ENCODE measurements around the gene ATP6V1F.
"Not testable (repeated sequence)": the region's sequence is repeated elsewhere in the genome, so short reads cannot be mapped to it uniquely, and the experiment has no call there.

ATP6V1F gene

DNA sequence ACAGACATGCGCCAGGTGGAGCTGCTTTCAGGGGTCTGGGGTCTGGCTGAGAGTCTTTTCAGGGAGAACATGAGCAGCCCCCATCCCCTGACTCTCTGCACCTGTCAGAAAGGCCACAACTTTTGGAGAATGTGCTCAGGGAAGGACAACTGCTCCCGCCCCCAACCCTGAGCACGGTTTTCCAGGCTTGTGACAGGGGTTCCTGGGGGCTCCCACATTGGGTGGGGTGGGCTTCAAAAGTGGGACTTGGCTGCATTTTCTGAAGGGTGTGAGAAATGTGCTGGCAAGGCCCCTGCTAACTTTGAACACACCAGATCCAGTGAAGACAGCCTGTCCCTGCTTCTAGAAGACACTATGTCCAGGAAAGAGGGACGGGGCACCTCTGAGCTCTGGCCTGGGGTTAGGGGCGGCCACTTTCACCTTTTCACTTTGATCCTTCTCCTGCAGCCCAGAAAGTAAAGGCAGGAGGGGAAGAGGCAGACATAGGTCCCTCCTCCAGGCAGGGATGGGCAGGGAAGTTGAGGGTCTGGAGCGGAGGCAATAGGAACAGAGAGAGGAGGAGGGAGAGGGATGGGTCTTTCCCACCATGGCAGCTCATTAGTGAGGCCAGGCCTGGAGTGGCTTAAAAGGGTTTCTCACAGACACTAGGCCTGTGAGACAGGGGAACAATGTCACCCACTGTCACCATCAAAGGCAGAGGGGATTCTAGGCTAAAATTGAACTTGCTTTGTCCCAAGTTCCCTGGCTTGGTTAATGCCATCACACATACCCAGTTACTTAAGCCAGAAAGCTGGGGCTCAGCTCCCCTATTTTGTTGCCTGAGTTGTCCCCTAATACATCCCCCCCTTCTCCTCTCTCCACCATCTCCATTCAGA, 46.3 kb downstream of the ATP6V1F start:
- Histone ChIP-seq H3K27ac (ENCODE audit: low read depth, low read length, severe bottlenecking) (no peak overlapping the region), H3K4me3 (ENCODE audit: extremely low read depth, insufficient read depth, low read length, poor library complexity, severe bottlenecking) (peak overlapping the region; percentile 56), H3K9me3 (ENCODE audit: control insufficient read depth, low read length) (no peaks in the 10 kb centered on the region), H3K36me3 (ENCODE audit: control insufficient read depth, insufficient read depth, low read length) (peaks cover 26% of the 10 kb centered on the region), H3K4me1 (ENCODE audit: control insufficient read depth, insufficient read depth, low read length, poor library complexity, severe bottlenecking) (peaks cover 23% of the 10 kb centered on the region)
- 50 to 76% methylated on average over 1 to 5 of the region's 6 CpGs for WGBS, 2 experiments (ENCODE audit: insufficient coverage in 2 of 2)

DNA sequence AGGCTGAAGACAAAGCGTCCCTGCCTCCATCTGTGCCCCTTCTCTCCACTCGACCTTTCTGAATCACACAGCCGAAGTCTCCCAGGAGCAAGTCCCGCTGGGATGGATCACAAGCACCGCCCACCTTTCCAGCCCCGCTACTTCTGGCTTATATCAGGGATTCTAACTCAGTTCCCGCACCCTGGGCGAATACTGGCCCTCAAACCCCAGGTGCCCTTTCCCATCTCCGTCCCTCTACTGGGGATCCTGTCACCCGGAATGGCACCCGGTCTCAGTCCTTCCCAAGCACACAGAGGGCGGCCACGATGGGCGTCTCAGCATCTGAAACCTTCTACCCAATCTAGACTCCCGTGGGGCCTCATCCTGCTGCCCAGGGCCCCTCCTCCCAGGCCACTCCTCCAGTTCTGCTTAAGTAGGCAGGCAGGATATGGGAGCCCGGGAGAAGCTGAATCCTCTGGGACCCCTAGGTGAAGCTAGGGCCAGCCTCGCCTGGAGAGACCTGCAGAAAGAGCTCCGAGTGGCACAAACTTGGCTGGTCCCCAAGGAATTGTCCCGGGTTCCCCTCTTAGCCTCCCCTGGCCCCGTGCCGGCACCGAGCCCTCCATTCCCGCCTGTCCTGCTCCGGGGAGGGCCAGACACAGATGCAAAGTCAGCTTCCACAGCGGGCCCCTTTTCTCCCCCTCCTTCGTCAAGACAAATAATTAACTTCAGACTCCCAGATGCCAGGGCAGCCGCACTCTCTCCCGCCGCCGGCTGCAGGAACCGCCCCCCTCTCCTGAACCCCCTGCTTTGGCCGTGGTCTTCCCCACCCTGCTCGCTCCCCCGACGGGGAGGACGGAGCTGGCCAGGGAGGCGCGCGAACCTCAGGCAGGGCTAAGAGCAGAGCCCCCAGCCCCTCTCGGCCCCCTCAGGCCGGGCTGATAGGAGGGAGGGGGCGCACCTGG, 47.2 kb downstream of the ATP6V1F start:
- Histone ChIP-seq H3K9me3 (ENCODE audit: control insufficient read depth, low read length) (no peaks in the 10 kb centered on the region), H3K4me1 (ENCODE audit: control insufficient read depth, insufficient read depth, low read length, poor library complexity, severe bottlenecking) (peaks cover 23% of the 10 kb centered on the region), H3K27ac (ENCODE audit: low read depth, low read length, severe bottlenecking) (peak overlapping the region; percentile 85), H3K36me3 (ENCODE audit: control insufficient read depth, insufficient read depth, low read length) (peaks cover 24% of the 10 kb centered on the region), H3K4me3 (ENCODE audit: extremely low read depth, insufficient read depth, low read length, poor library complexity, severe bottlenecking) (peak overlapping the region; percentile 56)
- WGBS, 2 experiments (ENCODE audit: insufficient coverage in 2 of 2): 1 to 2% methylated on average over 21 to 33 of the region's 42 CpGs

DNA sequence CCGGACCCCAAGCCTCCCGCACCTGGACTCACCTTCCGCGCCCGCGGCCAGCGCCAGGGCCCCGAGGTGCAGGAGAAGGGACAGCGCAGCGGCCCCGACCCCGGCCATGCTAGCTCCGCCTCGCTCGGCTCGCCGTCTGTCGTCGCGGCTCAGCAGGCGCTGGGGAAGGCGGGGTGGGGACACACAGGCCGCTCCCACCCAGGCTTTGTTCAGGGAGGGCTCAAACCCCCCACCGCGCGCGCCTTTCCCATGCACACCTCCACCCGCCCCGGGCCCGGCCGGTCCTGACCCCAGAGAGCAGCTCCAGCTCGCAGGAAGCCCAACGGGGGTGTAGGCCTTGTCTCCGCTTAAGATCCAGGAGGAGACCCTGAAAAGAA, 47.9 kb downstream of the ATP6V1F start, which contains the start of gene KCP:
Gene KCP, minus strand, starts transcription at position 141 of the 377 bp plus-strand sequence. Its CDS starts 33 bp downstream, at position 108.
- Histone ChIP-seq H3K27ac (ENCODE audit: low read depth, low read length, severe bottlenecking) (peak within 1 kb of the TSS; percentile 85), H3K4me1 (ENCODE audit: control insufficient read depth, insufficient read depth, low read length, poor library complexity, severe bottlenecking) (peaks cover 23% of the 10 kb centered on the region), H3K9me3 (ENCODE audit: control insufficient read depth, low read length) (no peaks in the 10 kb centered on the region), H3K36me3 (ENCODE audit: control insufficient read depth, insufficient read depth, low read length) (peaks cover 22% of the 10 kb centered on the region), H3K4me3 (ENCODE audit: extremely low read depth, insufficient read depth, low read length, poor library complexity, severe bottlenecking) (peak within 1 kb of the TSS; percentile 56)
- WGBS, 2 experiments (ENCODE audit: insufficient coverage in 2 of 2): 6 to 8% methylated on average over 23 to 27 of the region's 34 CpGs

DNA sequence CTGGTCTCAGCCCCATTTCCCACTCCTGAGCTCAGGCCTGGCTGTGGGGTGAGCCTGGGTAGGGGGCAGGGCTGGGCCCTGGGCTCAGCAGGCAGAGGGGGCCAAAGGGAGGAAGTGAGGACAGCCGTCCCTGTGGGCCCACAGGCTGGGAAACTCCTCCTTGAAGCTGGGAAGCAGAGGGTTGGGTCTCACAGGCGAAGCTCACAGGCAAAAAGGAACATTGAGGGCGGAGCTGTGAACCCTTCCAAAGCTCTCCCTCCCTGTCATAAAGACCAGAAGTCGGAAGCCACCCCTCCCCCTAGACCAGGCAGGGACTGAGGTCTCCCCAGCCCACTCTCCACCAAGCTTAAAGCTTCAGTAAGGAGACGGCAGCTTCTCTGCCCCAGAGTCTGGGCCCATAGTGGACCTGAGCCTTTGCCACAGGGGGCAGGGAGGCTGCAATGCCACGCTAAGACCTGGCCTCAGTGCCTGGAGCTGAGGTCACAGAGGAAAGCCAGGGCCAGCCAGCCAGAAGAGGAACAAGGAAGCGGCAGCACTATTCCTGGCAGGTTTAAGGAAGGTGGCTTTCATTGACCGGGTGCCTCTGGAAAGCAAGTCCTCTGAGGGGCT, 48.9 kb downstream of the ATP6V1F start:
- Histone ChIP-seq H3K36me3 (ENCODE audit: control insufficient read depth, insufficient read depth, low read length) (peaks cover 16% of the 10 kb centered on the region), H3K4me1 (ENCODE audit: control insufficient read depth, insufficient read depth, low read length, poor library complexity, severe bottlenecking) (peaks cover 23% of the 10 kb centered on the region), H3K4me3 (ENCODE audit: extremely low read depth, insufficient read depth, low read length, poor library complexity, severe bottlenecking) (peak overlapping the region; percentile 16), H3K9me3 (ENCODE audit: control insufficient read depth, low read length) (no peaks in the 10 kb centered on the region), H3K27ac (ENCODE audit: low read depth, low read length, severe bottlenecking) (peak overlapping the region; percentile 85)
- 24 to 25% methylated on average over 6 to 7 of the region's 8 CpGs for whole genome bisulfite sequencing, 2 experiments (ENCODE audit: insufficient coverage in 2 of 2)

DNA sequence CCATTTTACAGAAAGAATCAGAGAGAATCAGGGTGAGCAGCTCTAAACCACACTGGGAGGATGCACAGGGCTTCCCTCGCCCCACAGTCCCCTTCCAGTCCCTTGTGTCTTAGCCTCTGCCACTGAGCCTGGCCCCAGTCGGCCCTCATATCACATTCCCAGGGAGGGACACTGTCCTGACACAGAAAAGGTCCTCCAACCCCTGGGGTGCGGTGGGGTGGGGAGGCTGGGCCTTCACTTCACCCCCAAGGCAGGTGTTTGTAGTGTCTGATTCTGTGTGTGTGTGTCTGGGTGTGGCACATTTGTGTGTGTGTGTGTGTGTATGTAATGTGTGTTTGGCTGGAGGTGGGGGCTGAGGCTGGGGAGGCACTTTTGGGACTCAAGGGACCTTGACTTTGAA, 49.6 kb downstream of the ATP6V1F start:
- Histone ChIP-seq H3K4me3 (ENCODE audit: extremely low read depth, insufficient read depth, low read length, poor library complexity, severe bottlenecking) (peak overlapping the region; percentile 16), H3K36me3 (ENCODE audit: control insufficient read depth, insufficient read depth, low read length) (peaks cover 8% of the 10 kb centered on the region)
- 85 to 100% methylated on average over 1 to 2 of the region's 3 CpGs for WGBS, 2 experiments (ENCODE audit: insufficient coverage in 2 of 2)

DNA sequence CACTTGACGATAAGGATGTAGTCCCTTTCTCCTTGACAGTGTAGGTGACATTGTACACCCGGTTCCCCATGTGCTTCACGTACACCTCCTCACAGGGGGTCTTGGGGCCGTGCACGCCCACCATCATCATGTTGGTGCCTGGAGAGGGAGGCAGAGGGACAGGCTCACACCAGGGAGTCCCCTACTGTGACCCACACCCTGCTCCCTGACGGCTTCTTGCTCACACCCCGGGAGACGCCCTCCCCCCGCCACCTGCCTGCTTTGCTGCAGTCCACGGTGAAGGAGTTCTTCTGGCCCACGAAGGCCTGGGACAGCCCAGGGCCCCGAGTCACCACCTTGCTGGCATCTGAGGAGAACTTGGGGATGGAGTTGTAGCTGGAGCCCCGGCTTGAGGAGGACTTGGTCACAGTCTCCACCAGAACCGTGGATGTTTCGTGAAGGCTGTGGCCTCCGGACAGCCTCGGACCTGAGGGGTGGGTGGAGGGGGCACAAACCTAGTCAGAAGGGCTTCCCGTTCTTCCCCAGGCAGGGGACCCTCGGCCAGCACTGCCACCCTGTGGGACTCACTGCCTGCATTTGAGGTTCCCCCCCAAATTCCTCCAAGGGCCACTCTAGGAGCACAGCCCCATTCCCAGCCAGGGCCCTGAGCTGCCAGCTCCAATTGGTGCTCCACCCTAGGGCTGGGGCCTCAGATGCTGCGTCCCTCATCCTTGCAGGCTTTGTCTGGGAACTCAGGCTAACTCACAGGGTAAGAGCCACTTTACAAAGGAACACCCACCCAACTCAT, 50.2 kb downstream of the ATP6V1F start:
- H3K9me3 ChIP-seq (ENCODE audit: control insufficient read depth, low read length); H3K36me3 ChIP-seq (ENCODE audit: control insufficient read depth, insufficient read depth, low read length); H3K4me3 ChIP-seq (ENCODE audit: extremely low read depth, insufficient read depth, low read length, poor library complexity, severe bottlenecking); H3K27ac ChIP-seq (ENCODE audit: low read depth, low read length, severe bottlenecking): not testable (repeated sequence)
- H3K4me1 ChIP-seq (ENCODE audit: control insufficient read depth, insufficient read depth, low read length, poor library complexity, severe bottlenecking): peaks cover 23% of the 10 kb centered on the region
- WGBS, 2 experiments (ENCODE audit: insufficient coverage in 2 of 2): 100% methylated on average over 3 of the region's 20 CpGs; no CpG with 5 or more reads in 1 of the 2 experiments

More for the DNA sequence above, 49.6 kb downstream of the ATP6V1F start:
- Histone ChIP-seq H3K27ac (ENCODE audit: low read depth, low read length, severe bottlenecking) (peak overlapping the region; percentile 85), H3K9me3 (ENCODE audit: control insufficient read depth, low read length) (no peaks in the 10 kb centered on the region), H3K4me1 (ENCODE audit: control insufficient read depth, insufficient read depth, low read length, poor library complexity, severe bottlenecking) (peaks cover 23% of the 10 kb centered on the region)

DNA sequence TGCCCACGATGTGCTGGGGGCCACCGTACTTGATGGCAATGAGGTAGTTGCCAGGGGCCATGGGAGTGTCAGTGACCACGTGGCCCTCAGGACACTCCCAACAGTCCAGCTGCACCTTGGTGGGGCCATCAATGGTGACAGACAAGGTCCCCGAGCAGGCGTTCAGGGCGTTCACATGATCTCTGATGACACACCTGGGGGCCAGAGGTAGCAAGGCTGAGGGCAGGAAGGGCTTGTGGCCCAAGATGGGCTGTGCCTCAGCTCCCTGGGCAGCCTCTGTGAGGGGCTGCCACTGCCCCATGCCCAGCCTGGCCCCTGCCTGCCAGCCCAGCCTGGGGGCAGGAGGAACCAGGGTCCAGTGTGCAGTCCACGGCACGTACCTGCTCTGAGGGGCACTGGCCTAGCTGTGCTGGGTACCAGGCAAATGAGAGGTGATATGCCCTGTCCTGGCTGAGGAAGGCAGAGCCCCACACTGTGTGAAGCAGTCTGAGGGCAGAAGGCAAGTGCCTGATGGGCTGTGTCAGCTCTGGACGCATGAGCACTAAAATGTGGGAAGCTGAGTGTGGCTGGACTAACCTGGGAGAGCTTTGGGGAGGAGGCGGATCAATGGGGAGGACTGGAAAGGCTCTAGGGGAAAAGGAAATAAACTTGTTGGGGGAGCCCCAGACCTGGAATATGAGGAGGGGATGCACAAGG, 51.4 kb downstream of the ATP6V1F start:
- Histone ChIP-seq H3K4me3 (ENCODE audit: extremely low read depth, insufficient read depth, low read length, poor library complexity, severe bottlenecking) (no peak overlapping the region), H3K4me1 (ENCODE audit: control insufficient read depth, insufficient read depth, low read length, poor library complexity, severe bottlenecking) (peaks cover 18% of the 10 kb centered on the region), H3K36me3 (ENCODE audit: control insufficient read depth, insufficient read depth, low read length) (no peaks in the 10 kb centered on the region), H3K27ac (ENCODE audit: low read depth, low read length, severe bottlenecking) (no peak overlapping the region), H3K9me3 (ENCODE audit: control insufficient read depth, low read length) (no peaks in the 10 kb centered on the region)
- WGBS, 2 experiments (ENCODE audit: insufficient coverage in 2 of 2): 77 to 97% methylated on average over 8 to 10 of the region's 10 CpGs

DNA sequence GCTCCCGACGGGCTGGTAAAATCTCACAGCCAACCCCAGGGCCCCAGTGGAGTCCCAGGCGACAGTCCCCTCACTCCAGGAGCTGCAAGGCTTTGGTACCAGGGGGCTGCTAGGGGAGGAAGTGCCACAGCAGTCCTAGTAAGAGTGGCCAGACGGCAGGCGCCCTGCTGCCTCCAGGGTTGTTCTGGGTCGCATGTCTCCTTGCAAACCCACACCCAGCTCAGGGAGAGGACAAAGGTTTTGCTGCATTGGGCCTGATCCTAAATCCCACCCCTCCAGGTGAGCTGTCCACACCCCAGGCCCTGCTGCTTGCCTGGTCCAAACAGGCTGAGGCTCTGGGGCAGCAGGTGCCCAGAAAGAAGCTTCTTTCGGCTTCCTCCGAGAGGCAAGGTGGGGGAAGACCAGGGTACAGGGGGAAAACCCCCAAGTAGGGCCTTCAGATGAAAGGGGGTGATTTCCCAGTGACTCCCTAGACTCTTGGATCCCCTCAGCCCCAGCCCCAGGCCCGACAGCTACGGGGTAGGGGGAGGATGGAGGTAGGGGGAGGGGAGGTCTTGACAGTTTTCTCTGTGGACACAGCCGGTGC, 52.0 kb downstream of the ATP6V1F start:
- Histone ChIP-seq H3K36me3 (ENCODE audit: control insufficient read depth, insufficient read depth, low read length) (no peaks in the 10 kb centered on the region), H3K9me3 (ENCODE audit: control insufficient read depth, low read length) (no peaks in the 10 kb centered on the region), H3K4me3 (ENCODE audit: extremely low read depth, insufficient read depth, low read length, poor library complexity, severe bottlenecking) (no peak overlapping the region), H3K4me1 (ENCODE audit: control insufficient read depth, insufficient read depth, low read length, poor library complexity, severe bottlenecking) (peaks cover 13% of the 10 kb centered on the region), H3K27ac (ENCODE audit: low read depth, low read length, severe bottlenecking) (no peak overlapping the region)
- 73 to 82% methylated on average over 5 to 7 of the region's 11 CpGs for WGBS, 2 experiments (ENCODE audit: insufficient coverage in 2 of 2)

DNA sequence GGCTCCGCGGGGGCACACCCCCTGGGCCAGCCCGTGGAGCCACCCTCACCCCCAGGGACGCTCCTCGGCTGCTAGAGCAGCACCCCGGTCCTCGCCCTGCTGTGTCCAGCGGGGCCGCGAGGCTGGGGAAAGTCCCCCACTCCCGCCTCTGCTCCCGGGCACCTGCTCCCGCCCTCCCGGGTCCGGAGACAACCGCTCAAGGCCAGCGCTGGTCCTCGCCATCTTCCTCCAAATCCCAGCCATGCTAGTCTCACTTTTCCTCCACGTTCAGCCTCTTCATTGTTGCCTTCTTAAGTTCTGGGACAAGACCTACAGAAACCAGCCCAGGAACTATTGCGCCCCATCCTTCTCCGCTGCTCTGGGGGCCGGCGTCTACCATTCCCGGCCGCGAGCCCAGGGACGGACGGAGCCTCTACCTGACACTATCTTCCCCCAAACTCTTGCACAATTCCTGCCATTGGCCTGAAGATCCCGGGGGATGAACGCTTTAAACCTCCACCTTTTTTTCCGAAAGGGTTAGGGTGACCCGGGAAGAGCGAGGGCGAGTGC, 52.7 kb downstream of the ATP6V1F start:
- Histone ChIP-seq H3K4me1 (ENCODE audit: control insufficient read depth, insufficient read depth, low read length, poor library complexity, severe bottlenecking) (peaks cover 13% of the 10 kb centered on the region), H3K9me3 (ENCODE audit: control insufficient read depth, low read length) (no peaks in the 10 kb centered on the region), H3K4me3 (ENCODE audit: extremely low read depth, insufficient read depth, low read length, poor library complexity, severe bottlenecking) (no peak overlapping the region), H3K27ac (ENCODE audit: low read depth, low read length, severe bottlenecking) (no peak overlapping the region), H3K36me3 (ENCODE audit: control insufficient read depth, insufficient read depth, low read length) (no peaks in the 10 kb centered on the region)
- 82 to 87% methylated on average over 20 to 29 of the region's 34 CpGs for WGBS, 2 experiments (ENCODE audit: insufficient coverage in 2 of 2)

Measured in mesodermal cell (in vitro differentiated cells).